GM19468 (cell line): ENCODE data around the gene SLC22A24.
"Not testable (repeated sequence)": the region's sequence is repeated elsewhere in the genome, so short reads cannot be mapped to it uniquely, and the experiment has no call there.

ENCODE experiments used
- ATAC-seq: cut with Tn5 transposase; IDR thresholded peaks from one replicate; pipeline ENCODE4 v1.9.1; 2021; ENCODE audit warnings: mild to moderate bottlenecking, moderate library complexity, moderate number of reproducible peaks; ENCODE audit not compliant: unreplicated experiment; ENCODE audit errors: extremely low read depth

SLC22A24 gene, protein sequence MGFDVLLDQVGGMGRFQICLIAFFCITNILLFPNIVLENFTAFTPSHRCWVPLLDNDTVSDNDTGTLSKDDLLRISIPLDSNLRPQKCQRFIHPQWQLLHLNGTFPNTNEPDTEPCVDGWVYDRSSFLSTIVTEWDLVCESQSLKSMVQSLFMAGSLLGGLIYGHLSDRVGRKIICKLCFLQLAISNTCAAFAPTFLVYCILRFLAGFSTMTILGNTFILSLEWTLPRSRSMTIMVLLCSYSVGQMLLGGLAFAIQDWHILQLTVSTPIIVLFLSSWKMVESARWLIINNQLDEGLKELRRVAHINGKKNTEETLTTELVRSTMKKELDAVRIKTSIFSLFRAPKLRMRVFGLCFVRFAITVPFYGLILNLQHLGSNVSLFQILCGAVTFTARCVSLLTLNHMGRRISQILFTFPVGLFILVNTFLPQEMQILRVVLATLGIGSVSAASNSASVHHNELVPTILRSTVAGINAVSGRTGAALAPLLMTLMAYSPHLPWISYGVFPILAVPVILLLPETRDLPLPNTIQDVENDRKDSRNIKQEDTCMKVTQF

DNA sequence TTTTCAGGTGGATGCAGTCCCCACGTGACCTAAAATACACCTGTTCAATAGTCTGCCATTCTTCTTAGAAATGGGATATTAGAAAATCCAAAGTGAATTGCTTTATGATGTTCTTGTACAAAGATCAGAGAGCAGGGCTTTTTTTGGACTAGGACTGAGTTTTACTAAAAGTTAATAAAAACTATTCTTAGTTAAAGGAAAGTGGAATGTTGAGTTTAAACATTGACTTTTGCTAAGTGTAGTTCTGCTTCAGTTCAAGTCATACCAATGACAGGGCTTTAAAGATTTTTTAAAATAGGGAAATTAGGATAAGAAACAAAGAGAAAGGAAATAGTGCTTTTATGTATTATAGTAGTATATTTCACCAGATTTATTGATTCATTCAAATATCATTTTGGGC is at the start of gene SLC22A24:
Gene SLC22A24, minus strand, starts transcription at position 101 of the 400 bp plus-strand sequence. CDS start 442 bp downstream, outside the sequence.
- ATAC-seq: no peak

DNA sequence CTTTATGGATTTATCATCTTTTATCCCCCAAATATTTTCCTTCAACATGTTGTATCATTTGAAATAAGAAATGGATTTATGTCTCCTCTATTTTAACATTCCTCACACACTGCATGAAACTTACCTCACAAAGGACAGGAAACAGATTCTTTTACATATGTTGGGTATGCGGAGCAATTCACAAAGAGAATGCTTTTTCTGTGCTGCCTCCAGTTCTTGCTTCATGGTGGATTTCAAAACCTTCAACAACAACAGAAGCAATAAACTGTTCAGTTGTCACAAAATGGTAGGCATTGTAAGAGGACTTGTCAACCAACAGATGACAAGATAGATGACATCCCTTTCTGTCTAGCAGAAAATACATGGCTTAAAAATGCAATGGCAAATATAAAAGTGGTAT is 36.5 kb upstream of the SLC22A24 start:
- ATAC-seq: no peak

- no peak for ATAC-seq
Observed at GRCh38 chr11:63179432-63180041, 35.5 kb upstream of the SLC22A24 start.

GRCh38 chr11:63177872-63178271 is 33.9 kb upstream of the SLC22A24 start:
- no peak for ATAC-seq

DNA sequence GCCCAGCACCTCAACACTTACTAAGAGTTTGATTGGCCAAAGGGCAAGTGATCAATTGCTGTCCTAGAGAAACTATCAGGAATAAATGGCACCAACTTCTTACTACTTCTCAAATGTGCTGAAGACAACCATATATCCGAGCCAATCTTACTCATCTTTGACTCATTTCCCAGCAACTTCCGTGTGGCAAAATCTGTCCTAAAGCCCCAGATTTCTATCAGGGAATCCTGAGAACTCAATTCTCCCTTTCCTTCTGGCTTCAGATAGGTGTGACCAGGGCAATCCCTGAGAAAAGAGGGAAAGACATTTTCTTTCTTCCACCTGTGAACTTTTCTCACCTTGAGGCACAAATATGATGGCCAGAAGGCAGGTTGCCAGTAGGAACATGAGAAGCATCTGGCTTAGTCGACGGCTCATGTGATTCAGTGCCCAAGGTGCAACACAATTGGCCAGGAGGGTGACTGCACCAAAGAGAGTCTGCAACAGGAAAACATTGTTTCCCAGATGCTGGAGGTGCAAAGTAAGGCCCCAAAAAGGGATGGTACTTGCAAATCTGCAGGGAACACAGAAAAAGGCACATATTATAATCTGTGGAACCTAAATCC is 21.8 kb upstream of the SLC22A24 start:
- no peak for ATAC-seq

- no peak for ATAC-seq
Observed at GRCh38 chr11:63155794-63156193, 11.8 kb upstream of the SLC22A24 start.

DNA sequence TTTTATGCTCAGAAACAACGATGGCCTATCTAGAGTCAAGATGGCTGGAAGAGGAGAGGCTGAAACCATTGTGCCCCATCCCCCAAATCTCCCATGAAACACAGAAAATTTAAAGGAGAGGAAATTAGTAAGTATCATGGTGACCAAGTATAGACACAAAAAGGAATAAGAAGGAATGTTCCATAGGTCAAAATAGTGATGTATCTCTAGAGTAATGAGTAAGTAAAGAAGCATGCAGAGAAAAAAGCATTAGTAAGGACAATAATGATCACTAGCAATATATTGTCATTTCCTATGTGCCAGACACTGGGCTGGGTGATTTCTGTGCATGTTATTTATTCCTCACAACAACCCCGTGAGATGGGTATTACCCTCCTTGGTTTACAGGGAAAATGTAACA is 2.6 kb upstream of the SLC22A24 start:
- ATAC-seq: no peak

GRCh38 chr11:63142459-63142858 is 1.6 kb downstream of the SLC22A24 start:
- ATAC-seq: no peak

GRCh38 chr11:63132985-63133775 is 10.8 kb downstream of the SLC22A24 start:
- no peak for ATAC-seq

DNA sequence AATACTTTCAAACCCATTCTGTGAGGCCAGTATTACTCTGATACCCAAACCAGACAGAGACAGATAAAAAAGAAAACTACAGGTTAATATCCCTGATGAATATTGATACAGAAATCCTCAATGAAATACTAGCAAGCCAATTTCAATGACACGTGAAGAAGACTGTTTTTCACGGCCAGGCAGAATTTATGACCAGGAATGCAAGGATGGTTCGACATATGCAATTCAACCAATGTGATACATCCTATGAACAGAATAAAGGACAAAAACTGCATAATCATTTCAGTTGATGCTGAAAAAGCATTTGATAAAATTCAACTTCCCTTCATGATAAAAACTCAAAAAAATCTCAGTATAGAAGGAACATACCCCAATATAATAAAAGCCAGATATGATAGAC is 44.5 kb downstream of the SLC22A24 start:
- ATAC-seq: no peak

DNA sequence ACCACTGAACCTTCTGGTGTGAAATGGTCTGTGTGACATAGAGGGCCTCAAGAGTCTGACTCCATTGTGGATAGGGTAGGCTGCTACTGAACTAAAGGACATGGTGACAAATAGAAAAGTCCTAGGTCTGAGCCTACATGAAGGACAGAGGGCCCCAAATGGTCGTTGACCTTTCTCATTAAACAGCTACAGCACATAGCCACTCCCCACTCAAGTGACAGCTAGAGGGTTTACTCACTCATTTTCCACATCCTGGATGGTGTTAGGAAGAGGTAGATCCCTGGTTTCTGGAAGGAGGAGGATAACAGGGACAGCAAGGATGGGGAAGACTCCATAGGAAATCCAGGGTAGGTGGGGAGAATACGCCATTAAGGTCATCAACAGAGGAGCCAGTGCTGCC is 63.3 kb downstream of the SLC22A24 start:
- ATAC-seq: no peak

DNA sequence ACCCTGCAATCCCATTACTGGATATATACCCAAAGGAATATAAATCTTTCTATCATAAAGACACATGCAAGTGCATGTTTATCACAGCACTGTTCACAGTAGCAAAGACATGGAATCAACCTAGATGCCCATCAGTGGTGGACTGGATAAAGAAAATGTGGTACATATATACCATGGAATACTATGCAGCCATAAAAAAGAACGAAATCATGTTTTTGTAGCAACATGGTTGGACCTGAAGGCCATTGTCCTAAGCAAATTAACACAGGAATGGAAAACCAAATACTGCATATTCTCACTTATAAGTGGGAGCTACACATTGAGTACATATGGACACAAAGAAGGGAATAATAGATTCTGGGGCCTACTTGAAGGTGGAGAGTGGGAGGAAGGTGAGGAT is 97.8 kb downstream of the SLC22A24 start:
- ATAC-seq: not testable (repeated sequence)

GRCh38 chr11:63042596-63042995 is 101.4 kb downstream of the SLC22A24 start:
- ATAC-seq: no peak

GRCh38 chr11:63032457-63032856 is 111.6 kb downstream of the SLC22A24 start:
- no peak for ATAC-seq
